ENCODE data around the gene FBXO48. TPM values are rescaled to one million over a fixed set of nuclear protein-coding genes. Genes with fewer than 3 reads are reported as not detected.

FBXO48 gene
- total RNA-seq, 2 donors from 2014 or later: 0.78 to 3.0 TPM

GRCh38 chr2:68441179-68441993 lies 25.7 kb downstream of the FBXO48 start:
- H3K36me3 ChIP-seq (replicated peaks in 1 of 2; ENCODE audit: insufficient read depth in 1 of 2, low read depth in 2 of 2): no peaks in the 10 kb centered on the region
- H3K4me1 ChIP-seq: peaks cover 22% of the 10 kb centered on the region
- peak overlapping the region in 1 of 4 donors; percentile 17 for H3K27ac ChIP-seq
- peak; percentile 77 to 89 (median 82) for DNase-seq
- ATAC-seq: peak; percentile 76
- intact Hi-C loops (cut with DNase I): loop anchor here (10.0 kb wide), 1 partner anchor 317 kb away; no protein-coding TSS in a partner anchor
- peak; percentile 67 to 89 (median 82) for TF ChIP-seq CTCF (IDR thresholded peaks at IDR 0.05)
- TF ChIP-seq POLR2A (IDR thresholded peaks at IDR 0.05): no peak
- WGBS, 2 donors: 31 to 33% methylated on average over 6 of the region's 6 CpGs
- no peaks in the 10 kb centered on the region for H3K9me3 ChIP-seq
- H3K27me3 ChIP-seq: no peaks in the 10 kb centered on the region
- no peak overlapping the region for H3K4me3 ChIP-seq

GRCh38 chr2:68438455-68439303 lies 28.4 kb downstream of the FBXO48 start:
- Histone ChIP-seq H3K27ac (no peak overlapping the region), H3K4me3 (no peak overlapping the region), H3K9me3 (no peaks in the 10 kb centered on the region), H3K4me1 (peaks cover 22% of the 10 kb centered on the region), H3K27me3 (no peaks in the 10 kb centered on the region), H3K36me3 (replicated peaks in 1 of 2; ENCODE audit: insufficient read depth in 1 of 2, low read depth in 2 of 2) (no peaks in the 10 kb centered on the region)
- TF ChIP-seq POLR2A (IDR thresholded peaks at IDR 0.05) (peak in 2 of 3 donors; percentile 28 to 41), CTCF (IDR thresholded peaks at IDR 0.05) (no peak)
- DNase-seq (peak in 1 of 4 donors; percentile 19), ATAC-seq (no peak)
- intact Hi-C loops (cut with DNase I): no loop called here
- WGBS, 2 donors: 82 to 90% methylated on average over 7 of the region's 7 CpGs

- ATAC-seq (no peak), DNase-seq (no peak)
- 48% methylated on average over 4 of the region's 4 CpGs for WGBS, 2 donors
- H3K36me3 ChIP-seq (replicated peaks in 1 of 2; ENCODE audit: insufficient read depth in 1 of 2, low read depth in 2 of 2): no peaks in the 10 kb centered on the region
- H3K4me1 ChIP-seq: peaks cover 20% of the 10 kb centered on the region
- no peak for TF ChIP-seq CTCF (IDR thresholded peaks at IDR 0.05)
- no peak for TF ChIP-seq POLR2A (IDR thresholded peaks at IDR 0.05)
- no peak overlapping the region for H3K4me3 ChIP-seq
- H3K9me3 ChIP-seq: no peaks in the 10 kb centered on the region
- intact Hi-C loops (cut with DNase I): no loop called here
- H3K27me3 ChIP-seq: no peaks in the 10 kb centered on the region
- H3K27ac ChIP-seq: no peak overlapping the region
Measured at GRCh38 chr2:68436270-68436669, 30.8 kb downstream of the FBXO48 start.

- Histone ChIP-seq H3K27ac (no peak overlapping the region), H3K4me1 (peaks cover 14% of the 10 kb centered on the region), H3K9me3 (no peaks in the 10 kb centered on the region), H3K4me3 (no peak overlapping the region), H3K36me3 (replicated peaks in 1 of 2; ENCODE audit: insufficient read depth in 1 of 2, low read depth in 2 of 2) (no peaks in the 10 kb centered on the region), H3K27me3 (no peaks in the 10 kb centered on the region)
- no peak for TF ChIP-seq POLR2A (IDR thresholded peaks at IDR 0.05)
- no peak for TF ChIP-seq CTCF (IDR thresholded peaks at IDR 0.05)
- DNase-seq: no peak
- intact Hi-C loops (cut with DNase I): no loop called here
- ATAC-seq: no peak
Measured at GRCh38 chr2:68435615-68436014, 31.5 kb downstream of the FBXO48 start.
